ENCODE results near the gene PRUNE1. TPM values are rescaled to one million over a fixed set of nuclear protein-coding genes. Genes with fewer than 3 reads are reported as not detected.

PRUNE1 gene
- total RNA-seq, 1 experiment from 2014 or later: 24.5 TPM

- H3K4me1 Mint-ChIP-seq: peaks cover 6% of the 10 kb centered on the region; the same call in 1 of the 2 replicates
- no peaks in the 10 kb centered on the region for H3K36me3 Mint-ChIP-seq
- no peaks in the 10 kb centered on the region for H3K9me3 Mint-ChIP-seq
- ChIA-PET POLR2A (interaction anchor here (0.9 to 1.3 kb wide), 2 partner anchors 14 to 299 kb away, joined by 3 to 8 read pairs; partner anchors contain the start of gene ANXA9), CTCF (interaction anchor here (0.7 to 5.7 kb wide), 13 partner anchors 10 to 428 kb away, joined by 3 to 109 read pairs (median 4); partner anchors contain the start of genes ANXA9, CERS2, GOLPH3L and MINDY1)
- peak overlapping the region; percentile 70; the same call in 1 of the 2 replicates for H3K27ac Mint-ChIP-seq
- H3K4me3 Mint-ChIP-seq: no peak overlapping the region
- no peaks in the 10 kb centered on the region for H3K27me3 Mint-ChIP-seq (ENCODE audit: low read depth)
- DNase-seq (ENCODE audit: low spot score) (no peak), ATAC-seq (no peak)
- TF ChIP-seq E2F4 (CRISPR knock-in tag; IDR thresholded peaks at IDR 0.05; ENCODE audit: borderline replicate concordance, low read depth): no peak
- TF ChIP-seq ESRRA (CRISPR knock-in tag; IDR thresholded peaks at IDR 0.05; ENCODE audit: borderline replicate concordance): no peak
- no peak for TF ChIP-seq SOX15 (CRISPR knock-in tag; IDR thresholded peaks at IDR 0.05)
- TF ChIP-seq IRF2 (CRISPR knock-in tag; IDR thresholded peaks at IDR 0.05; ENCODE audit: borderline replicate concordance, low read depth): no peak
These were observed 12.8 kb upstream of the PRUNE1 start for GRCh38 chr1:150995460-150995859.

- peak; percentile 75 for ATAC-seq
- H3K4me3 Mint-ChIP-seq: no peak overlapping the region
- no peaks in the 10 kb centered on the region for H3K9me3 Mint-ChIP-seq
- TF ChIP-seq STAT6 (CRISPR knock-in tag; conservative IDR thresholded peaks at IDR 0.05; ENCODE audit: low read depth) (no peak), ZMAT4 (CRISPR knock-in tag; IDR thresholded peaks at IDR 0.05) (no peak), USF1 (CRISPR knock-in tag; IDR thresholded peaks at IDR 0.05) (no peak), CTCF (IDR thresholded peaks at IDR 0.05) (peak; percentile 92)
- H3K36me3 Mint-ChIP-seq: no peaks in the 10 kb centered on the region
- H3K4me1 Mint-ChIP-seq: peaks cover 6% of the 10 kb centered on the region; the same call in 1 of the 2 replicates
- POLR2A ChIA-PET: interaction anchor here (0.7 to 1.3 kb wide), 5 partner anchors 10 to 299 kb away, joined by 3 to 8 read pairs (median 3); partner anchors contain the start of gene ANXA9
- H3K27me3 Mint-ChIP-seq (ENCODE audit: low read depth): no peaks in the 10 kb centered on the region
- DNase-seq (ENCODE audit: low spot score): peak; percentile 64
- CTCF ChIA-PET: interaction anchor here (0.5 to 5.7 kb wide), 29 partner anchors 9 to 458 kb away, joined by 3 to 109 read pairs (median 4); partner anchors contain the start of genes ANXA9, ARNT, C1orf56 and CERS2
- H3K27ac Mint-ChIP-seq: peak overlapping the region; percentile 70; the same call in 1 of the 2 replicates
These were observed 12.4 kb upstream of the PRUNE1 start for GRCh38 chr1:150995896-150996295.

GRCh38 chr1:150997126-150997872 lies 10.9 kb upstream of the PRUNE1 start:
- ChIA-PET CTCF (interaction anchor here (1.2 to 5.7 kb wide), 7 partner anchors 8 to 51 kb away, joined by 3 to 109 read pairs (median 7); partner anchors contain the start of genes ANXA9, C1orf56, CERS2 and MINDY1), POLR2A (interaction anchor here (1.1 kb wide), 1 partner anchor 9 kb away, joined by 3 read pairs; the partner anchor contains the start of gene MINDY1)
- H3K9me3 Mint-ChIP-seq: no peaks in the 10 kb centered on the region
- ATAC-seq: no peak
- H3K27me3 Mint-ChIP-seq (ENCODE audit: low read depth): no peaks in the 10 kb centered on the region
- H3K4me3 Mint-ChIP-seq: no peak overlapping the region
- DNase-seq (ENCODE audit: low spot score): no peak
- no peaks in the 10 kb centered on the region for H3K36me3 Mint-ChIP-seq
- H3K4me1 Mint-ChIP-seq: peaks cover 6% of the 10 kb centered on the region; the same call in 1 of the 2 replicates
- H3K27ac Mint-ChIP-seq: peak overlapping the region; percentile 63; the same call in 1 of the 2 replicates
- TF ChIP-seq FOXJ3 (CRISPR knock-in tag; IDR thresholded peaks at IDR 0.05; ENCODE audit: borderline replicate concordance): no peak
- no peak for TF ChIP-seq JAZF1 (CRISPR knock-in tag; IDR thresholded peaks at IDR 0.05)
- no peak for TF ChIP-seq NFATC4 (CRISPR knock-in tag; IDR thresholded peaks at IDR 0.05)
- no peak for TF ChIP-seq ATF6 (CRISPR knock-in tag; IDR thresholded peaks at IDR 0.05)
- no peak for TF ChIP-seq IRF1 (CRISPR knock-in tag; IDR thresholded peaks at IDR 0.05)
- TF ChIP-seq ZSCAN18 (CRISPR knock-in tag; IDR thresholded peaks at IDR 0.05): no peak
